HepG2 (cell line): Measurements from ENCODE around the gene SLC20A1. TPM values are rescaled to one million over a fixed set of nuclear protein-coding genes. Genes with fewer than 3 reads are reported as not detected.

ENCODE experiments used
- BCL3 ChIP-seq: sonication (generic); formaldehyde crosslinking; IDR thresholded peaks from 2 replicates; pipeline ENCODE4 v1.5.1; 2020; ENCODE audit warnings: mild to moderate bottlenecking, missing genetic modification reagents, moderate library complexity
- DBP ChIP-seq: sonication (generic); formaldehyde crosslinking; IDR thresholded peaks from 2 replicates; pipeline ENCODE4 v1.4.0; 2020; ENCODE audit warnings: missing genetic modification reagents; ENCODE audit errors: not compliant biosample characterization
- DR1 ChIP-seq: sonication (generic); formaldehyde crosslinking; IDR thresholded peaks from 2 replicates; pipeline ENCODE4 v1.8.0; 2021; ENCODE audit warnings: mild to moderate bottlenecking, missing genetic modification reagents, inconsistent platforms
- ERF ChIP-seq: IDR thresholded peaks from 2 replicates; pipeline ENCODE4 v1.6.1; 2018; ENCODE audit warnings: missing biosample characterization, missing genetic modification reagents
- GLMP ChIP-seq: sonication (generic); formaldehyde crosslinking; IDR thresholded peaks from 2 replicates; pipeline ENCODE4 v1.9.0; 2021; ENCODE audit warnings: missing genetic modification reagents, mild to moderate bottlenecking, borderline replicate concordance
- KDM6A ChIP-seq: IDR thresholded peaks from 2 replicates; pipeline ENCODE4 v1.6.1; 2016; ENCODE audit warnings: low read depth
- NFE2 ChIP-seq: sonication (generic); formaldehyde crosslinking; IDR thresholded peaks from 2 replicates; pipeline ENCODE4 v1.4.0; 2020; ENCODE audit warnings: missing genetic modification reagents
- POLR2AphosphoS5 ChIP-seq: IDR thresholded peaks from 2 replicates; pipeline ENCODE4 v1.6.1; 2012; ENCODE audit warnings: low read depth, low read length
- PPARG ChIP-seq: conservative IDR thresholded peaks from 2 replicates; pipeline ENCODE4 v1.6.1; 2016; ENCODE audit warnings: missing biosample characterization, missing genetic modification reagents
- ZMAT3 ChIP-seq: sonication (generic); formaldehyde crosslinking; conservative IDR thresholded peaks from 2 replicates; pipeline ENCODE4 v1.7.0; 2021; ENCODE audit warnings: missing genetic modification reagents
- ZMYM3 ChIP-seq: sonication (generic); formaldehyde crosslinking; IDR thresholded peaks from 2 replicates; pipeline ENCODE4 v1.5.1; 2020; ENCODE audit warnings: mild to moderate bottlenecking, missing genetic modification reagents
- ZNF274 ChIP-seq: sonication (generic); formaldehyde crosslinking; IDR thresholded peaks from 2 replicates; pipeline ENCODE4 v1.5.1; 2020; ENCODE audit warnings: mild to moderate bottlenecking, missing genetic modification reagents
- ZNF280D ChIP-seq: sonication (generic); formaldehyde crosslinking; IDR thresholded peaks from 2 replicates; pipeline ENCODE4 v1.5.1; 2020; ENCODE audit warnings: mild to moderate bottlenecking, missing genetic modification reagents
- ZNF580 ChIP-seq: IDR thresholded peaks from 2 replicates; pipeline ENCODE4 v1.6.1; 2016; ENCODE audit warnings: low read depth, borderline replicate concordance
- ZNF687 ChIP-seq: sonication (generic); formaldehyde crosslinking; IDR thresholded peaks from 2 replicates; pipeline ENCODE4 v1.5.1; 2020; ENCODE audit warnings: mild to moderate bottlenecking, missing genetic modification reagents, moderate library complexity
- ZNF713 ChIP-seq: sonication (generic); formaldehyde crosslinking; IDR thresholded peaks from 2 replicates; pipeline ENCODE4 v1.4.0; 2020; ENCODE audit warnings: mild to moderate bottlenecking, missing genetic modification reagents
- ZSCAN20 ChIP-seq: sonication (generic); formaldehyde crosslinking; IDR thresholded peaks from 2 replicates; pipeline ENCODE4 v1.4.0; 2020; ENCODE audit warnings: missing genetic modification reagents, mild to moderate bottlenecking, borderline replicate concordance
- polyA plus RNA-seq, 8 experiments: library from polyadenylated mRNA; depleted of rRNA in 3 of 8; stranded (reverse) in 7 of 8; unstranded in 1 of 8; fragments of >200 nt; fragmentation: Illumina TruSeq in 4 of 8; extraction: Trizol in 4 of 8; gene quantifications; 2 replicates each; pipeline versions ENCODE4 v1.2.1 to v1.2.3, GENCODE V29; 2011 to 2016; ENCODE audit warnings: low read depth in 4 of 8, missing spikeins in 1 of 8, mixed read lengths in 1 of 8; ENCODE audit not compliant: insufficient read depth in 1 of 8
- total RNA-seq, 5 experiments: library from RNA; depleted of rRNA; stranded (reverse); fragments of >200 nt; fragmentation: Illumina TruSeq; extraction: Trizol; gene quantifications; 2 replicates each; pipeline ENCODE4 v1.2.3, GENCODE V29; 2016; ENCODE audit warnings: low read depth in 1 of 5

Gene SLC20A1
- total and polyA plus RNA-seq, 2 of the 13 experiments (the other 11 are each of a cell fraction or from before 2014, with no cell fraction given) = 54.0 to 85.9 TPM

- TF ChIP-seq GLMP (CRISPR knock-in tag) (no peak), DR1 (no peak; the same call in 1 of the 2 replicates), PPARG (CRISPR knock-in tag) (no peak), ZNF713 (no peak), ZMAT3 (CRISPR knock-in tag) (peak; percentile 80; the same call in 1 of the 2 replicates), POLR2AphosphoS5 (peak; percentile 92), ZNF580 (no peak; the same call in 1 of the 2 replicates), ZNF280D (CRISPR knock-in tag) (no peak; the same call in 1 of the 2 replicates), DBP (CRISPR knock-in tag) (peak; percentile 68), KDM6A (no peak), ERF (no peak), ZNF274 (CRISPR knock-in tag) (no peak; the same call in 1 of the 2 replicates), ZNF687 (peak; percentile 90), ZMYM3 (CRISPR knock-in tag) (no peak; the same call in 1 of the 2 replicates), BCL3 (CRISPR knock-in tag) (peak; percentile 96), NFE2 (no peak), ZSCAN20 (CRISPR knock-in tag) (0 out of 2 replicates have a peak, but pooled peaks have one; percentile 51)
Observed at GRCh38 chr2:112645310-112646101, at the start of gene SLC20A1 (continued).
